Endothelial cell of umbilical vein (primary cell): ENCODE data around the gene CSNK1G2.

Source experiments
- EZH2 ChIP-seq: IDR thresholded peaks from 2 replicates; pipeline ENCODE4 v1.6.1; 2012; ENCODE audit warnings: borderline replicate concordance, low read depth, mild to moderate bottlenecking, moderate library complexity, low read length, inconsistent platforms; ENCODE audit not compliant: severe bottlenecking
- JUN ChIP-seq: IDR thresholded peaks from 2 replicates; pipeline ENCODE4 v1.6.1; 2011; ENCODE audit warnings: borderline replicate concordance, low read depth; ENCODE audit not compliant: insufficient read length, insufficient read depth
- MYC ChIP-seq: IDR thresholded peaks from one replicate; pipeline ENCODE4 v1.6.1; 2011; ENCODE audit warnings: mild to moderate bottlenecking, low read depth, low read length
- POLR2A ChIP-seq: IDR thresholded peaks from 2 replicates; pipeline ENCODE4 v1.6.1; 2012; ENCODE audit warnings: low read depth, mild to moderate bottlenecking, control low read depth, low read length
- POLR2AphosphoS5 ChIP-seq: IDR thresholded peaks from 2 replicates; pipeline ENCODE4 v1.6.1; 2012; ENCODE audit warnings: low read depth, mild to moderate bottlenecking, control low read depth, low read length, moderate library complexity; ENCODE audit not compliant: insufficient read depth
- TF ChIP-seq, protein P1 (sequence below), 2 donors: IDR thresholded peaks; 1 replicate in 1 of 2; 2 replicates in 1 of 2; pipeline ENCODE4 v1.5.1; 2011; ENCODE audit warnings: low read length in 2 of 2, mild to moderate bottlenecking in 2 of 2, moderate library complexity in 2 of 2, control low read depth in 1 of 2, inconsistent platforms in 1 of 2, low read depth in 1 of 2; ENCODE audit not compliant: insufficient read depth in 1 of 2; ENCODE audit errors: extremely low read depth in 1 of 2

DNA sequence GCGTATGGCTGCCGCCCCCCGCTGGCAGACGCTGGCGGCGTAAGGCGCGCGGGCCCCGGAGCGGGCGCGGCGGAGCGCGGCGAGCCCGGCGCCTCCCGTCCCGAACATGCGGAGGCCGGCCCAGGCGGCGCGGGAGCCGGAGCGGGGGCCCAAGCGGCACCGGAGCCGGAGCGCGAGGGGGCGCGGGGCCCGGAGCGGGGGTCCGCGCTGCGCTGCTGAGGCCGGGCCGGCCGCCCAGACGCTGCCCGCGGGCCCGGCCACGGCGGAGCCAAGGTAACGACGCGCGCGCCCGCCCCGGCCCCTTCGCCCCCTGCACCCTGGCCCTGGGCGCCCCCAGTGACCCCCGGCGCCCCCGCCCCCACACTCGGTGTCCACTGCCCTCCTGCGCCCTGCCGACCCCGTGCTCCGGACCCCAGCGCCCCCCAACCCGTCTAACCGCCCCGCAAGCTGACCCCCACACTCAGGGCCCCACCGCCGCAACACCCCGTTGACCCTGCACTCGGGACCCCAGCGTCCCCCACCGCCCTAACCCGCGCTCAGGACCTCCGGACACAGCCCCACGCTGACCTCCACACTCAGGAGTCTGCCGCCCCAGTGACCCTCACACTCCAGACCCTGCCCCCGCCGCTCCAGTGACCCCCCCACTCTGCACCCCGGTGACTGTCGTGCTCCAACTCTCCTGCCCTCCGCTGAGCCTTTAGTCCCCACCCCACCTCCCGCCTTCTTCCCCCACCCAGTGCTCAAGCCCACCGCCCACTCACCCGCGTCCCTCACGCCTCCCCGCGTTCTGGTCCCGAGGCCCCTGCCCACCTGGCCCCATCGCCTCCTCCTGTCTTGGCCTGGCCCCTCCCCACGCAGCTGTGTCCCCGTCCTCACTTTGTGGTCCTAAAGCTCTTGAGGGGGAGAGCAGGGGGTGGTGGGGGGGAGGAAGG is at the start of gene CSNK1G2:
- TF ChIP-seq, protein P1, sequence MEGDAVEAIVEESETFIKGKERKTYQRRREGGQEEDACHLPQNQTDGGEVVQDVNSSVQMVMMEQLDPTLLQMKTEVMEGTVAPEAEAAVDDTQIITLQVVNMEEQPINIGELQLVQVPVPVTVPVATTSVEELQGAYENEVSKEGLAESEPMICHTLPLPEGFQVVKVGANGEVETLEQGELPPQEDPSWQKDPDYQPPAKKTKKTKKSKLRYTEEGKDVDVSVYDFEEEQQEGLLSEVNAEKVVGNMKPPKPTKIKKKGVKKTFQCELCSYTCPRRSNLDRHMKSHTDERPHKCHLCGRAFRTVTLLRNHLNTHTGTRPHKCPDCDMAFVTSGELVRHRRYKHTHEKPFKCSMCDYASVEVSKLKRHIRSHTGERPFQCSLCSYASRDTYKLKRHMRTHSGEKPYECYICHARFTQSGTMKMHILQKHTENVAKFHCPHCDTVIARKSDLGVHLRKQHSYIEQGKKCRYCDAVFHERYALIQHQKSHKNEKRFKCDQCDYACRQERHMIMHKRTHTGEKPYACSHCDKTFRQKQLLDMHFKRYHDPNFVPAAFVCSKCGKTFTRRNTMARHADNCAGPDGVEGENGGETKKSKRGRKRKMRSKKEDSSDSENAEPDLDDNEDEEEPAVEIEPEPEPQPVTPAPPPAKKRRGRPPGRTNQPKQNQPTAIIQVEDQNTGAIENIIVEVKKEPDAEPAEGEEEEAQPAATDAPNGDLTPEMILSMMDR (IDR thresholded peaks at IDR 0.05; ENCODE audit: extremely low read depth in 1 of 2, insufficient read depth in 1 of 2, low read depth in 1 of 2, low read length in 2 of 2) = no peak
- TF ChIP-seq JUN (no peak), EZH2 (no peak), POLR2AphosphoS5 (no peak), MYC (no peak), POLR2A (no peak)
